Muscle layer of colon (tissue), 2 donors: Measurements from ENCODE around the gene RAPGEF1.
"Not testable (repeated sequence)": the region's sequence is repeated elsewhere in the genome, so short reads cannot be mapped to it uniquely, and the experiment has no call there.

Experiments
- H3K27ac ChIP-seq: one replicate; pipeline ENCODE4 v1.7.0; 2013; ENCODE audit warnings: low read depth, mild to moderate bottlenecking, low read length, moderate library complexity
- H3K27me3 ChIP-seq, 2 donors: one replicate each; pipeline ENCODE4 v1.7.0; 2013; ENCODE audit warnings: low read length in 2 of 2, mild to moderate bottlenecking in 2 of 2; ENCODE audit not compliant: insufficient read depth in 2 of 2, control insufficient read depth in 1 of 2
- H3K36me3 ChIP-seq: one replicate; pipeline ENCODE4 v1.7.0; 2013; ENCODE audit warnings: mild to moderate bottlenecking, low read length; ENCODE audit not compliant: insufficient read depth
- H3K4me1 ChIP-seq: one replicate; pipeline ENCODE4 v1.7.0; 2013; ENCODE audit warnings: mild to moderate bottlenecking, low read length; ENCODE audit not compliant: insufficient read depth
- H3K4me3 ChIP-seq, 2 donors: one replicate each; pipeline ENCODE4 v1.7.0; 2013; ENCODE audit warnings: low read length in 2 of 2, low read depth in 1 of 2, mild to moderate bottlenecking in 1 of 2, moderate library complexity in 1 of 2
- H3K9ac ChIP-seq: one replicate; pipeline ENCODE4 v1.7.0; 2013; ENCODE audit warnings: low read length
- H3K9me3 ChIP-seq: one replicate; pipeline ENCODE4 v1.7.0; 2013; ENCODE audit warnings: mild to moderate bottlenecking, low read length
- donor health status: abdominal sarcoma.
- donor health status: Adenocarcinoma of cecum.

RAPGEF1 gene

DNA sequence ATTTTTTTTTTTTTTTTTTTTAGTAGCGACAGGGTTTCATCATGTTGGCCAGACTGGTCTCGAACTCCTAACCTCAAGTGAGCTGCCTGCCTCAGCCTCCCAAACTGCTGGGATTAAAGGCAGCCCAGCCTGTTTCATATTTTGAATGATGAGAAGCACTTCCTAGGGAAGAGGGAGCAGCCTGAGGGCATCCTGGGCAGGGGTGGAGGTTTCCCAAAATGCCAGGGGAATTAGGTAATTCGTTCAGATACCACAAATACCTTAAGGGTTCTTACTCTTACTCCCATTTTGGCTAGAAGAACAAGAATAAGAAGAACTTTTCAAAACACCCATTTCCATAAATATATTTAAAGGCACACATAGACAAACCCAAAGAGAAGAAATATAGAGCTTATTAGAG is 29.5 kb upstream of the RAPGEF1 start:
- H3K36me3 ChIP-seq = no peaks in the 10 kb centered on the region
- H3K9me3 ChIP-seq = no peaks in the 10 kb centered on the region
- no peak overlapping the region for H3K9ac ChIP-seq
- H3K27me3 ChIP-seq = peaks cover 0 to 5% of the 10 kb centered on the region in 2 donors
- H3K4me3 ChIP-seq = no peak overlapping the region
- no peak overlapping the region for H3K27ac ChIP-seq
- H3K4me1 ChIP-seq = no peaks in the 10 kb centered on the region

DNA sequence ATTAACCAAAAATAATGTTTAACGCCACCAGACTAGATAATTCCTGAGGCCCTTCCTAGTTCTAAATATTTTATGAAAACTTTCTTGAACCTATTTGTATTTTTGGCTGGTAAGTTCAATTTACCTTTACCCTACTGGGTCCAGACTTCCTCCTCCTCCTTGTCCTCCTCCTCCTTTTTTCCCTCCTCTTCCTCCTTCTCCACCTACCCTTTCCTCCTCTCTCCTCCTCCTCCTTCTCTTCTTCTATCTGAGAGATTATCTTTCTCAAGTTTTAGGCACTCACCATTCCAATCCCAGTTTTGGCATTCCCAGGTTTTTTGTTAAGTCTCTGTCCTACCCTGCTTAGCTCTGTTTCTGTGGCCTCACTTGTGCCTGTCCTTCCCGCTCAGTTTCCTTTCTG is 24.7 kb upstream of the RAPGEF1 start:
- H3K9ac ChIP-seq = no peak overlapping the region
- no peak overlapping the region for H3K4me3 ChIP-seq
- H3K36me3 ChIP-seq = no peaks in the 10 kb centered on the region
- no peaks in the 10 kb centered on the region for H3K4me1 ChIP-seq
- no peaks in the 10 kb centered on the region for H3K9me3 ChIP-seq
- no peak overlapping the region for H3K27ac ChIP-seq
- no peaks in the 10 kb centered on the region for H3K27me3 ChIP-seq

DNA sequence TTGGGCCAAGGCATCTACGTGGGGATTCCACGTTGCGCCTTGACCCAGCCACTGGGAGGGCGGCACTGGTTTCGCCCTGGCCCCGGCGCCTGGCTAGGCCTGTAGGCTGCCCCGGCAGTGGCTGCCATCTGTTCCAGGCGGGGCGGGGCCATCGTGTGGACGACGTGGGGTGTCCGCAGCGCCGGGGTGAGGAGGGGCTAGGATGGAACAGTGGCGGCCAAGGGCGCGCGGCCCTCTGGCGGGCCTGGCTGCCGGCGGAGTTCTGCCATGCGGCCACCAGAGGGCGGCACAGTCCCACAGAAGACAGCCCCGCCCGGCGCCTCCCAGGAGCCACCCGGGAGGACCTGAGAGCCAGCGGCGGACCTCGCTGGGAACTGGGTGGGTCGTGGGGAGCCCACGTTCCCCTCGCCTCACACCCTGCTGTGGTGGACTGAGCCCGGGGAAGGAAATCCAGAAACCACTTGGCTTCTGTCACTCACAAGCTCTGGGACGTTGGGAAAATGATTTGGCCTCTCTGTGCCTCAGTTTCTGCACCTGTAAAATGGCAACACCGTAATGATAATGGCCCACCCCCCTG is 22.6 kb upstream of the RAPGEF1 start:
- H3K27ac ChIP-seq = no peak overlapping the region
- H3K27me3 ChIP-seq = no peaks in the 10 kb centered on the region
- no peaks in the 10 kb centered on the region for H3K36me3 ChIP-seq
- no peaks in the 10 kb centered on the region for H3K4me1 ChIP-seq
- H3K9ac ChIP-seq = no peak overlapping the region
- no peak overlapping the region for H3K4me3 ChIP-seq
- H3K9me3 ChIP-seq = no peaks in the 10 kb centered on the region

GRCh38 chr9:131759017-131759647 is 19.3 kb upstream of the RAPGEF1 start:
- Histone ChIP-seq H3K9ac (no peak overlapping the region), H3K36me3 (no peaks in the 10 kb centered on the region), H3K27me3 (peaks cover 0 to 13% of the 10 kb centered on the region in 2 donors), H3K9me3 (no peaks in the 10 kb centered on the region), H3K4me3 (no peak overlapping the region), H3K27ac (no peak overlapping the region), H3K4me1 (no peaks in the 10 kb centered on the region)

DNA sequence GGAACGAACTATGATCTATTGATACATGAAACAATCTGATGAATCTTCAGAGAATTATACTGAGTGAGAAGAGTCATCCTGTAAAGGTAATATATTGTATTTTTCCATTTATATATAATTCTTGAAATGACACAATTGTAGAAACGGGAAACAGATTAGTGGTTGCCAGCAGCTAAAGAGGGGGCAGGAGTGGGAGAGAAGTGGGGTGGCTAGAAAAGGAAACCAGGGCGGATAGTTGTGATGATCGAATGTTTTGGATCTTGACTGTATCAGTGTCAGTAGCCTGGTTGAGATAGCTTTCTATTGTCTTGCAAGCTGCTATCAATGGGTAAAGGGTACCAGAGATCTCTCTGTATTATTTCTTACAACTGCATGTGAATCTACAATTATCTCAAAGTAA is 17.7 kb upstream of the RAPGEF1 start:
- H3K36me3 ChIP-seq = no peaks in the 10 kb centered on the region
- H3K27ac ChIP-seq = no peak overlapping the region
- no peaks in the 10 kb centered on the region for H3K4me1 ChIP-seq
- no peak overlapping the region for H3K4me3 ChIP-seq
- no peak overlapping the region for H3K9ac ChIP-seq
- no peaks in the 10 kb centered on the region for H3K9me3 ChIP-seq
- H3K27me3 ChIP-seq = peaks cover 0 to 13% of the 10 kb centered on the region in 2 donors

DNA sequence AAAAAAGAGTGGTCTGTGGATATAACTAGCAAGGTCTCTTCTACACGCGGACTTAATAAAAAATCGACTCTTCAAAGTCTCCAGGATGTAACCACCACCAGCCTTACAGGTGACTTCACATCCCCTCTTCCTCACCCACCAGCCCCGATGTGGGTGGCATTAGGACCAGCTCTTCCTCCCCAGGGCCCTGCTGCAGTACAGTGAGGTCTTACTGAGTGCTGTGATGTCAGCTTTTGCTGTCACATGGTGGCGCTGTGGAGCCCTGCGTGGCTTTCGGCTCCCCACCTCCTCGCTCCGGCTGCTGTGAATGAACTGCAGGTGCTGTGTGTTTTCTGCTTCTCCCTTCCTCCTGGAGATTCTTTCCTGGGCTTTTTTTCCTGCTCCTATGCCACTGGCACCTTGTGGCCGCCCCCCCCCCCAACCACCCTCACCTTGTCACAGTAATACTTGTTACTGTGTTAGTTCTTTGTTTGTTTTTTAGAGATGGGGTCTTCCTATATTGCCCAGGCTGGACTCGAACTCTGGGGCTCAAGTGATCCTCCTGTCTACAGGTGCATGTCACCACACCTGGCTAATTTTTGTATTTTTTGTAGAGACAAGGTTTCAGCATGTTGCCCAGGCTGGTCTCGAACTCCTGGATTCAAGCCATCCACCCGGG is 15.8 kb upstream of the RAPGEF1 start:
- Histone ChIP-seq H3K9ac (no peak overlapping the region), H3K27ac (no peak overlapping the region), H3K9me3 (no peaks in the 10 kb centered on the region), H3K4me3 (no peak overlapping the region), H3K27me3 (peaks cover 0 to 13% of the 10 kb centered on the region in 2 donors), H3K36me3 (no peaks in the 10 kb centered on the region), H3K4me1 (no peaks in the 10 kb centered on the region)

GRCh38 chr9:131754846-131755245 is 15.0 kb upstream of the RAPGEF1 start:
- Histone ChIP-seq H3K4me3 (no peak overlapping the region), H3K9ac (no peak overlapping the region), H3K27ac (no peak overlapping the region), H3K4me1 (no peaks in the 10 kb centered on the region), H3K9me3 (no peaks in the 10 kb centered on the region), H3K27me3 (peaks cover 0 to 13% of the 10 kb centered on the region in 2 donors), H3K36me3 (no peaks in the 10 kb centered on the region)

GRCh38 chr9:131753751-131754150 is 13.9 kb upstream of the RAPGEF1 start:
- H3K27me3 ChIP-seq = peaks cover 0 to 13% of the 10 kb centered on the region in 2 donors
- H3K9ac ChIP-seq = not testable (repeated sequence)

GRCh38 chr9:131752231-131752884 is 12.5 kb upstream of the RAPGEF1 start:
- Histone ChIP-seq H3K9me3 (no peaks in the 10 kb centered on the region), H3K27ac (no peak overlapping the region), H3K9ac (no peak overlapping the region), H3K4me1 (no peaks in the 10 kb centered on the region), H3K4me3 (no peak overlapping the region), H3K36me3 (no peaks in the 10 kb centered on the region), H3K27me3 (peaks cover 0 to 13% of the 10 kb centered on the region in 2 donors)

More at GRCh38 chr9:131753751-131754150, 13.9 kb upstream of the RAPGEF1 start:
- not testable (repeated sequence) for H3K36me3 ChIP-seq, H3K4me3 ChIP-seq, H3K9me3 ChIP-seq, H3K27ac ChIP-seq, H3K4me1 ChIP-seq

DNA sequence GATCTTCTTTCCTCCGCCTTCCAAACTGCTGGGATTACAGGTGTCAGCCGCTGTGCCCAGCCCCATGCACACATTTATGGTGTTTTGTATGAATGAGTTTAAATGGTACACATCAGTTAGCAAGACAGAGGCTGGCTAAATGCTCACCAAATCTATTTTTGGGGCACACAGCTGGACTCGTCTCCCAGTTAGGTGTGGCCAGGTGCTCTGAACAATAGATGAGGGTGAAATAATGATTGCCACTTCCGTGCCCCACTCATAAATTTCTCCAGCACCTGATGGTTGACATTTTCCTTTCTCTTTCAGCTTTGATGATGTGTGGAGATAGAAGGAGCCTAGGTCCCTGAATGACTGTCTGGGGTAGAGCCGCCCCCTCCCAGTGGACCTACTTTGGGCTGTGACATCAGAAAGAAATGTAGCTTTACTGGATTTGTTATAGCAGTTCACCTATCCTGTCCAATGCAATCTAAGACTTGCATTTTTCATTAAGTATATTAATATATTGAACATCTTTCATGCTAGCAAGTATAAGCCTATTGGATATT is 8.6 kb upstream of the RAPGEF1 start:
- Histone ChIP-seq H3K27me3 (no peaks in the 10 kb centered on the region), H3K9me3 (no peaks in the 10 kb centered on the region), H3K27ac (no peak overlapping the region), H3K4me1 (no peaks in the 10 kb centered on the region), H3K9ac (no peak overlapping the region), H3K4me3 (no peak overlapping the region), H3K36me3 (no peaks in the 10 kb centered on the region)

DNA sequence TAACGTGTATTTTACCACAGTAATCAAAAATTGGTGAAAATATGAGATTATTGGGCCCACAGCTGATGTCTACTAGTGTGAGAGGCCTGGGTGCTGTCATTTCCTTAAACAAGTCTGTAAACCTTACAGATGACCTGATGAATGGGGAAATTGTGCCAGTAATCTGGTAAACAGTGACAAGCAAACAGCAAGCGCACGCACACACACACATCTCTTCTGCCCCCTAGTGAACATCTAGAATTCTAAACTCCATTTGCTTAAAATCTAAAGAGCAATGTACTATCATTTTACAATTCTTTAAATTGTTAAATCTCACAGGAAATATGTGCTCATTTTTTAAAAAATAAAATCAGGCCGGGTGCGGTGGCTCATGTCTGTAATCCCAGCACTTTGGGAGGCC is 7.5 kb upstream of the RAPGEF1 start:
- Histone ChIP-seq H3K9ac (no peak overlapping the region), H3K4me3 (no peak overlapping the region), H3K4me1 (no peaks in the 10 kb centered on the region), H3K27ac (no peak overlapping the region), H3K36me3 (no peaks in the 10 kb centered on the region), H3K27me3 (no peaks in the 10 kb centered on the region), H3K9me3 (no peaks in the 10 kb centered on the region)
